PC-3 (cell line): Measurements from ENCODE around the gene PREX1. TPM values are rescaled to one million over a fixed set of nuclear protein-coding genes. Genes with fewer than 3 reads are reported as not detected.

ENCODE experiments used
- ATAC-seq: fragments of 200-7000 bp; cut with Tn5 transposase; 2 replicates; pipeline ENCODE4 v1.9.1; 2020; ENCODE audit warnings: mild to moderate bottlenecking, moderate library complexity
- BruUV-seq: library from RNA; stranded (reverse); fragments of 400-500 nt; replicated peaks from 2 replicates; lab custom pipeline; 2021; lab: Mats Ljungman, UMichigan
- CTCF ChIA-PET: fragments of 300-600 bp; sonication (Branson Sonifier 250); formaldehyde crosslinking; loops from one replicate; lab custom pipeline; 2022; ENCODE audit warnings: antibody characterized with exemption; lab: Charles Lee
- POLR2A ChIA-PET: fragments of 300-600 bp; sonication (Branson Sonifier 250); formaldehyde crosslinking; loops from one replicate; lab custom pipeline; 2022; ENCODE audit warnings: antibody characterized with exemption; ENCODE audit not compliant: unreplicated experiment; lab: Charles Lee
- DNase-seq: peaks from one replicate; pipeline ENCODE4 v3.0.0-alpha.2; 2015
- H2AFZ ChIP-seq: fragments of 300-600 bp; sonication (generic); 2 replicates; pipeline ENCODE4 v1.6.0; 2016; ENCODE audit warnings: antibody characterized with exemption, low read length
- H3F3A ChIP-seq: fragments of 300-600 bp; sonication (generic); one replicate; pipeline ENCODE4 v1.6.0; 2017; ENCODE audit warnings: antibody characterized with exemption, low read length, control low read depth, mild to moderate bottlenecking; ENCODE audit not compliant: unreplicated experiment
- H3K27ac ChIP-seq: fragments of 300-600 bp; sonication (generic); 2 replicates; pipeline ENCODE4 v1.5.1; 2016; ENCODE audit warnings: mild to moderate bottlenecking, low read length
- H3K27me3 ChIP-seq: fragments of 300-600 bp; sonication (generic); 2 replicates; pipeline ENCODE4 v1.6.1; 2016; ENCODE audit warnings: low read length, mixed read lengths
- H3K36me3 ChIP-seq: fragments of 300-600 bp; sonication (generic); 2 replicates; pipeline ENCODE4 v1.6.1; 2016; ENCODE audit warnings: low read depth, mixed run types, low read length, mixed read lengths
- H3K4me1 ChIP-seq: fragments of 300-600 bp; sonication (generic); 2 replicates; pipeline ENCODE4 v1.5.1; 2016; ENCODE audit warnings: low read length; ENCODE audit not compliant: insufficient read depth
- H3K4me2 ChIP-seq: fragments of 300-600 bp; sonication (generic); 2 replicates; pipeline ENCODE4 v1.6.0; 2016; ENCODE audit warnings: low read length
- H3K4me3 ChIP-seq: fragments of 300-600 bp; sonication (generic); 2 replicates; pipeline ENCODE4 v1.5.1; 2016; ENCODE audit warnings: mild to moderate bottlenecking, low read length, mixed read lengths
- H3K79me2 ChIP-seq: fragments of 300-600 bp; sonication (generic); 2 replicates; pipeline ENCODE4 v1.6.1; 2017; ENCODE audit warnings: low read length, mixed read lengths
- H3K9ac ChIP-seq: fragments of 300-600 bp; sonication (generic); 2 replicates; pipeline ENCODE4 v1.6.0; 2016; ENCODE audit warnings: mild to moderate bottlenecking, low read length
- H3K9me2 ChIP-seq: fragments of 300-600 bp; sonication (generic); replicated peaks from 2 replicates; pipeline ENCODE4 v1.6.1; 2016; ENCODE audit warnings: mixed run types, low read length, mixed read lengths
- H3K9me3 ChIP-seq: fragments of 300-600 bp; sonication (generic); 2 replicates; pipeline ENCODE4 v1.6.1; 2016; ENCODE audit warnings: low read length, mixed read lengths
- H4K20me1 ChIP-seq: fragments of 300-600 bp; sonication (generic); 2 replicates; pipeline ENCODE4 v1.6.1; 2016; ENCODE audit warnings: low read length, mixed read lengths
- CTCF ChIP-seq: fragments of 300-600 bp; sonication (generic); conservative IDR thresholded peaks from 2 replicates; pipeline ENCODE4 v1.5.1; 2017; ENCODE audit warnings: antibody characterized with exemption, low read depth, mild to moderate bottlenecking, low read length
- EZH2 ChIP-seq: fragments of 300-600 bp; sonication (generic); IDR thresholded peaks from one replicate; pipeline ENCODE4 v1.6.1; 2017; ENCODE audit warnings: antibody characterized with exemption, mild to moderate bottlenecking, low read length; ENCODE audit not compliant: unreplicated experiment
- EZH2phosphoT487 ChIP-seq: fragments of 300-600 bp; sonication (generic); IDR thresholded peaks from 2 replicates; pipeline ENCODE4 v1.6.1; 2018; ENCODE audit warnings: mild to moderate bottlenecking, antibody characterized with exemption, low read length, borderline replicate concordance
- intact Hi-C: fragments of 100-400 bp; cut with micrococcal nuclease; formaldehyde crosslinking; loops from 2 replicates; pipeline ENCODE4 v1.9.0; 2023
- total RNA-seq: library from RNA; depleted of rRNA; stranded (reverse); fragments of >200 nt; gene quantifications from 2 replicates; pipeline ENCODE4 v1.2.3, GENCODE V29; 2014

Gene PREX1
- total RNA-seq, 1 experiment from 2014 or later = 22.1 TPM

GRCh38 chr20:48785256-48785655, 42.5 kb downstream of the PREX1 start:
- Histone ChIP-seq H3K4me3 (no peak overlapping the region), H4K20me1 (no peaks in the 10 kb centered on the region), H3F3A (no peaks in the 10 kb centered on the region), H3K27me3 (no peaks in the 10 kb centered on the region), H3K9me2 (no peaks in the 10 kb centered on the region), H2AFZ (no peak overlapping the region), H3K4me1 (peaks cover 5% of the 10 kb centered on the region), H3K27ac (no peak overlapping the region), H3K36me3 (no peaks in the 10 kb centered on the region), H3K9ac (no peak overlapping the region), H3K9me3 (no peaks in the 10 kb centered on the region), H3K4me2 (no peak overlapping the region), H3K79me2 (no peaks in the 10 kb centered on the region)
- no peak for DNase-seq
- ChIA-PET CTCF (no interaction called here), POLR2A (no interaction called here)
- no peak for ATAC-seq
- no TSS peak for BruUV-seq
- intact Hi-C loops = no loop called here
- no peak for TF ChIP-seq EZH2
- TF ChIP-seq CTCF = no peak
- no peak for TF ChIP-seq EZH2phosphoT487

DNA sequence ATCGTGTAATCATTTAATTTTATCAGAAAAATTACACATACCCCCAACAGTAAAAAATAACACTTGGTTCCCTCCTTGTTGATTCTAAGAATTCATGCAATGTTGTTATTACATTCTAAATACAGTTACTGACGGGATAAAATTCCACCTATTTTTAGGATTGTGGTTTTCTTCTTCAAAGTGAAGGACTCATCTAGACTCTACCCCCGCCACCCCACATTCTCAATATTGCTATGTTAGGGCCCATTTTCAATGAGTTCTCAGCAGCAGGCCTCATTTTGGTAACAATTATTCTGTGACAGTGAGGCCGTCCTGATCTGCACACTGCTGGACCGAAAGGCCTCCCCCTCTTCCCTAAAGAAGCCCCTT, 43.5 kb downstream of the PREX1 start:
- Histone ChIP-seq H3K79me2 (no peaks in the 10 kb centered on the region), H3K4me3 (no peak overlapping the region), H3K36me3 (no peaks in the 10 kb centered on the region), H3K4me2 (no peak overlapping the region), H3K27ac (no peak overlapping the region), H3F3A (no peaks in the 10 kb centered on the region), H3K4me1 (peaks cover 5% of the 10 kb centered on the region), H4K20me1 (no peaks in the 10 kb centered on the region), H3K9me2 (no peaks in the 10 kb centered on the region), H2AFZ (no peak overlapping the region), H3K27me3 (no peaks in the 10 kb centered on the region), H3K9ac (no peak overlapping the region), H3K9me3 (no peaks in the 10 kb centered on the region)
- TF ChIP-seq CTCF = no peak
- TF ChIP-seq EZH2phosphoT487 = no peak
- TF ChIP-seq EZH2 = no peak
- no peak for ATAC-seq
- BruUV-seq = no TSS peak
- ChIA-PET CTCF (no interaction called here), POLR2A (no interaction called here)
- no peak for DNase-seq
- intact Hi-C loops = no loop called here

DNA sequence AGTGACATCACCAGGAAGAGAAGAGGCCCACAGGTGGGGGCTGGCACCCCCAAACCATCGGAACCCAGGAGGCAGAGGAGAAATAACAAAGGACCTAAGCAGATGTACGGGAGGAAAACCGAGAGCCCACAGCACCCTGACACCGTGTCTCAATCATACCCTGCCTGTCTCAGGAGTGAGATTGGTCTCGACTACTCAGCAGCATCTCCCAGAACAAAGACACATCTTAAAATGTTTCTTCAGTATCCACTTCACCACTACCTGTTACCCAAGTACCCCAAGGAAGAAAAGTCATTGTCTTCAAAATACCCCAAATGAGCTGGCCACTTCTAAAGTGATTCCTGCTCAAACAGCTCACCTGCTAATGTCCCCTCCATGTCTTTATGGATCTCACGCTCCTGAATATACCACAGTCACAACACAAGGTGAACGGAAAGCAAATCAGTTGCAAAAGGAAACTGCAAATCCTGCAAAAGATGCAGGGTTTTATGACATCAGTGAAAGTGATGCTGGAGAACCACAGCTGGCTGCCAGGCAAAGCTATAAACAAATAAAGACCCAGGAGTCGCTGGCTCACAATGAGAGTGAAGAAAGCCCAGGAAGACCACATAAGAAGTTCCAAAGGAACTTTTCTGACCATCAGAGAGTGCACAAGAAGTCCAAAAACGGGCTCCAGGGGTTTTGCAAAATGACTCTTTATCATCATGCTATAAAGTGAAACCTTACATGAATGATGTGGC, 44.1 kb downstream of the PREX1 start:
- CTCF ChIA-PET = no interaction called here
- BruUV-seq = no TSS peak
- Histone ChIP-seq H4K20me1 (no peaks in the 10 kb centered on the region), H2AFZ (no peak overlapping the region), H3K9ac (no peak overlapping the region), H3K27ac (no peak overlapping the region), H3F3A (no peaks in the 10 kb centered on the region), H3K27me3 (no peaks in the 10 kb centered on the region), H3K9me3 (no peaks in the 10 kb centered on the region), H3K4me3 (no peak overlapping the region), H3K4me1 (peaks cover 5% of the 10 kb centered on the region), H3K4me2 (no peak overlapping the region), H3K79me2 (no peaks in the 10 kb centered on the region), H3K36me3 (no peaks in the 10 kb centered on the region), H3K9me2 (no peaks in the 10 kb centered on the region)
- POLR2A ChIA-PET = no interaction called here
- TF ChIP-seq EZH2phosphoT487 = no peak
- no peak for ATAC-seq
- intact Hi-C loops = no loop called here
- DNase-seq = no peak
